Endometrial microvascular endothelial cells (primary cell): ENCODE data around the gene ARHGDIB. TPM values are rescaled to one million over a fixed set of nuclear protein-coding genes. Genes with fewer than 3 reads are reported as not detected.

Experiments
- in situ Hi-C: cut with HindIII; loops from 2 replicates; pipeline ENCODE4 v1.10.0; 2017; ENCODE audit warnings: low sequenced_read_pairs, low pct_unique_long_range_greater_than_20kb; ENCODE audit errors: inconsistent ontology term
- total RNA-seq: library from RNA; depleted of rRNA; stranded (reverse); fragments of >200 nt; gene quantifications from one replicate; pipeline ENCODE4 v1.2.3, GENCODE V29; 2015; ENCODE audit errors: inconsistent ontology term

The ARHGDIB gene
- total RNA-seq, 1 donor from 2014 or later = 580 TPM

DNA sequence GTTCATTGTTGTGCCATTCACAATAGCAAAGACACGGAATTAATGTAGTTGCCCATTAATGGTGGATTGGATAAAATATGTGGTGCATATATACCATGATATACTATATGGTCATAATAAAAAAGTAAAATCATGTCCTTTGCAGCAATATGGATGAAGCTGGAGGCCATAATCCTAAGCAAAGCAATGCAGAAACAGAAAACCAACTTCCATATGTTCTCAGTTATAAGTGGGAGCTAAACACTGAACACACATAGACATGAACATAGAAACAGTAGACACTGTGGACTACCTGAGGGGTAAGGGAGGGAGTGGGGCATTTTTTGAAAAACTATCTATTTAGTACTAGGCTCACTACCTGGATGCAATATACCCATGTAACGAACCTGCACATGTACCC lies 20.0 kb downstream of the ARHGDIB start:
- in situ Hi-C loops = no loop called here

DNA sequence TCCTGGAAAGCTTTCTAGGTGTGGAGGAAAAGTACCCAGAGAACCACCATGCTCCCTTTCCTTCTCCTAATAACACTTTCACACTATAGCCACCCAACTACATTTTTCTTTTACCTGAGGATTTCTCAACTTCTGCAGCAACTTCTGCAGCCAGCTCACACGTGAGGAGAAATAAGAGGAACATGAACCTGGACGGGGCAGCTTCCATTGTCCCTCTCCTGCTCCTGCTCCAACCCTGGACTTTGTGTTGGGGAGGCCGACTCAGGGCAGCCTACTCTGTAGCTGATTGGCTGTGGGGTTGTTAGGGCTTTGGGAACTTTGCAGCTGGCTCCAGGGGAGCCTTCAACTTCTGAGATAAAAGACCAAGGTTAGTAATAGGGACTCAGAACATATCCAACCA lies 23.1 kb downstream of the ARHGDIB start, which contains the start of gene ERP27:
ERP27 (minus strand) TSS at position 237 of the 400 bp plus-strand sequence; CDS start at position 208, 29 bp downstream.
- in situ Hi-C loops = no loop called here

DNA sequence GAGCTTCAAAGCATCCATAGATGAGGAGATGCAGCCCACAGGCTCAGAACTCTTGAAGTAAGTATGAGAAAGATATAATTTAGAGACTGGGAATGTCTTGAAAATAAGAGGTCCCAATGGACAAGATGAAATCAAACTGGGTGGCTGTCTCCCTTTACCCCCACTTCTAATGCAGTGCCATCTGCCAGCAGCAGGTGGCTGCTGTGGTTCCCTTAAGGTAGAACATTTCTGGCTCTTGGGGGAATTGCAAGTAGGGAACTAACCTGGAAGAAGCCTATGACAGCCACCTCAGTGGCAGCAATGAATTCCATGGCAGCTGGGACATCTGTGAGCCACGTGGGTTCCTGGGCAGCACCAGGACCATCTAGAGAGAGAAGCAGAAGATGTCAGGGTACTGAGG lies 23.7 kb downstream of the ARHGDIB start:
- in situ Hi-C loops = no loop called here

DNA sequence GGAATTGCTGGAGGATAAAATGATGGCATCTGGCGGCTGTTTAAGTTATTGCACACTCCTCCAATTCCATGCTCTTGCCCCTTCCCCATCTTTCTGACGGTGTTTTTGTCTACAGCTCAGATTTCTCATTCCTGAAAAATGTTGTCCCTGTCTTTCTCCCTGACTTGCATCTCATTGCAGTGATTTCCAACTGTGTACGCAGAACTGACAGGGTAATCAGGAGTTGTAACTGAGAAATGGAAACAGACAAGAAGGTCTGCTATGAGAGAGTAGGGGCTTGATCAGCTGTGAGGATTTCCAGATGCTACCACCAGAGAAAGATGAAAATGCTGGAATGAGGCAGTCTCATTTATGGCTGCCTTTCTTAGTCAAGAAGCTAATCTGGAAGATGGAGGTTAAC lies 24.4 kb downstream of the ARHGDIB start:
- in situ Hi-C loops = no loop called here

DNA sequence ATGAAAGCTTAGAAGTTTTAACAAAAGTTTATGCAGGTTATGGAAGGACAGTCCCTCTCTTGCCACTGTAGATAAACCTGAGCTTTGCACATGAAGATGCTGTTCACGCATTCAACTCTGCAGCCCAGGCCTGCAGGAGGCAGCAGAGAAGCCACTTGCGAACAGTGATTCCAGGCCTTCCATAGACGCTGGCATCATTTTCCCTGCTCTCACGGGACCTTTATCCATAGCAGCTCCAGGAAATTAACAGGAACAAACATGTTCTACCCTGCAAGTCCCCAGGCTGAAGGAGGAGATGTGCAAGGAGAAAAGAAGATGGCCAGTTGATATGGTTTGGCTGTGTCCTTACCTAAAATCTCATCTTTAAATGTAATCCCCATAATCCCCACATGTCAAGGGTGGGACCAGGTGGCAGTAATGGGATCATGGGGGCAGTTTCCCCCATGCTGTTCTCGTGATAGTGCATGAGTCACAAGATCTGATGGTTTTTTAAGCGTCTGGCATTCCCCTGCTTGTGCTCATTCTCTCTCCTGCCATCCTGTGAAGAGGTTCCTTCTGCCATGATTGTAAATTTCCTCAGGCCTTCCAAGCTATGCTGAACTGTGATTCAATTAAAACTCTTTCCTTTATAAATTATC lies 25.1 kb downstream of the ARHGDIB start:
- in situ Hi-C loops = no loop called here

DNA sequence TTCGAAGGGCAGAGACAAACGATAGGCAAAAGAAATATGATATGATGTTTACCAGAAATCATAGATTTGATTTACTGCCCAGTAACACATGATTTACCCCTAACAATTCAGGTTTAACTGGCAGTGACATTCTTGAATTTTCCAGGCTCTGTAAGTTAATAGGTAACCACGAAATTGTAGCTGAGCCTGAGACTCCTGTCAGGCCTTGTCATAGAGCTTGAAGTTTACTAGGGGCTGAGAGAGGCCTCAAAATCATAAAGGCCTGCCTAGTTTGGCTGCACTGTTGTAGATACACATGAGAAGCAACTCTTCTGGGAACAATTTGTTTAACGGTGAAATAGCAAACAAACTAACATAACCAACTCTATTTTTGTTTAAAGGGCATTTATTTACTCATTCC lies 26.4 kb downstream of the ARHGDIB start:
- in situ Hi-C loops = no loop called here

DNA sequence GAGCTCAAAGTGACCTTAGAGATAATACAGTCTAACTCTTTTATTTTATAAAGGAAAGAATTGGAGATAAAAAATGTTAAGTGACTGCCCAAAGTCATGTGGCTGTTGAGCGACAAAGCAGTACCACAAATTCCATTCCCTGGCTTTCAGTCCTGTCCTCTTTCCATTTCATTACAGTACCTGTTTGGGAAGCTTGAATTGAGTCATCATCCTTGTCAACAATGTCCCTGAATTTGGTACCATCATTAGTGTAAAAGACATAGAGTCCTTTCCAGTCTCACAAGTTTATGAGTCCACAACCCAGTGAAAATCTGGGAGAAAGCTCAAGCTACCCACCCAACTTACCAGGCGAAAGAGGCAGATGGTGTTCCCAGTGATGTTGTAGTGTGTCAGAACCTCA lies 26.9 kb downstream of the ARHGDIB start:
- in situ Hi-C loops = no loop called here

DNA sequence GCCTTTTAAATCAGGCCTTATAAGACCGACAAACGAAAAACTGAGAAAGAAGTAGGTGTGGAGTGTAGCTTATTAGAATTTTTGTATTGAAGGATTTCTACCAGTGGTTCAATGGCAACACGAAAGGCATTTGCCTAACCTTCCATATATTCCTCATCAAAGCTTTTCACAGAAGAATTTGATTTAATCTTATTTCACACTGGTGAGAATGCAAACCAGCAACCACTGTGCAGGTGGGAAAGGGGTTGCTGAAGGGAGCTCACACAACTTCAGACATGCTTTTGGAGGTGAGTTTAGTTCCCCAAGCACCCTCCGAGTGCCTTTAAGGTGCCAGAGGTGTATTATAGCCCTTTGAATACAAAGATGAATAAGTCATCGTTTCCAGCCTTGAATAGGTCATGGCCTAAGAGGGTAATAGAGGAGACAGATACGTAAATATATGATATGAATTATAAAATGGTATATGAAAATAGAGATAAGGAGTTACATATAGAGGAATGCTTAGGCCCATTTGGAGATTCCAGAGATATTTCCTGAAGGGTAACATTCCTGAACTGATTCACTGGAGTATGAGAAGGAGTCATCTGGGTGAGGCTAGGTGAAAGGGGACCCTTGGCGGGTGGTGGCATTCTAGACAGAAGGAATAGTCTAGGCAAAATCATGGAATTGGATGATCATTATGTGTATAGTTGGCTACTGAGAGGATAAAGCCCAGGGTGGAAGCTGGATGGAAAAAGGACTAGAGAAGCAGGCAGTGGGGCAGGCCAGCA lies 29.4 kb downstream of the ARHGDIB start:
- in situ Hi-C loops = no loop called here

DNA sequence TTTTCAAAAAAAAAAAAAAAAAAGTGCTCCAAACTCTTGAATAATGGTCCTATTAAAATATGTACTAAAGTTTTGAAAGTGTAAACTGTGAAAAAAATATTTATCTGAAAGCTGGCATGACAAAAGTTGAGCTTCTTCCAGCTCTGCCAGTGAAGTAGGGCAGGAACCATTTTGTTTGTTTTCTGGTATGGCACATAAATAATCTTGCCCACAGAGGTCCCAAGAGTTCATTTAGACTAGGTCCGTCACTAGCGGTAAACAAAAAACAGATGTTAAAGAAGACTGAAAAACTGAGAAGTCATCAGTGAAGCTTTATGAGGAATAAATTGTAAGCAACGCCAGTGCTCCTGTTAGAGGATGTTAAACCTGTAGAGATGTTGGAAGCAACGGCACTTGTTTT lies 30.0 kb downstream of the ARHGDIB start:
- in situ Hi-C loops = no loop called here

DNA sequence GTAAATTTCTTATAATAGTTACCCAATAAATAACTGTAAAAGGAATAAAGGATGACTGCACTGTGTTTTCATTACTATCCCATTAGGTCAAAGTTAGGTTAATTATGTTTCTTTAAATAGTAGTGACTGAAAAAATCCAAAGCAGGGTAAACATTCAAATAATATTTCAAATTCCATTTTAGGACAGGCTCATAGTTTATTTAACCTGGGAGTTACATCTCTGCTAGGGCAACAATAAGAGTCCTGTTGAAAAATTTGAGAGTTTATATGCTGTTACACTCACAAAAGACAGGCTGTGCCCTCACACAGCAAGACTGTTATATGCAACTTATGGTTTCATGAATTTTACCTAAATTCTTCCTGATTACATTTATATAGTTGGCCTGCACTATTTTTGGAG lies 31.1 kb downstream of the ARHGDIB start:
- in situ Hi-C loops = no loop called here

DNA sequence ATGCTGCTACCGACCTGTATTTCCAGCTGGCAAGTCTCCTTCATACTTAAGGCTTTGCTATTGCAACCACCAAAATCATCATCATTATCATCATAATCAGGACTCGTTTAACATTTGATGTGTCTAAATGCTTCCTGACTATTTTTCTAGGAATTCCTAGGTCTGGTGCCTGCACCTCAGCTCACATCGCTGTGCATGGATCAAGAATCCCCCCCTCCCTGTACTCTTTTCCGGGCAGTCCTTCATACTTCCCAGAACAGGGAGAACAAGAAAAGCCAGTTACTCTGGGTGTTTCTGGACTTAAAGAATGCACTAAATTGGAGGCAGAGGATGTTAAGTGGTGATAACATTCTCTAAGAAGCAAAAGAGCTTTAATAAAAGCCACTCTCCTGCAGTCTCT lies 32.5 kb downstream of the ARHGDIB start:
- in situ Hi-C loops = no loop called here

DNA sequence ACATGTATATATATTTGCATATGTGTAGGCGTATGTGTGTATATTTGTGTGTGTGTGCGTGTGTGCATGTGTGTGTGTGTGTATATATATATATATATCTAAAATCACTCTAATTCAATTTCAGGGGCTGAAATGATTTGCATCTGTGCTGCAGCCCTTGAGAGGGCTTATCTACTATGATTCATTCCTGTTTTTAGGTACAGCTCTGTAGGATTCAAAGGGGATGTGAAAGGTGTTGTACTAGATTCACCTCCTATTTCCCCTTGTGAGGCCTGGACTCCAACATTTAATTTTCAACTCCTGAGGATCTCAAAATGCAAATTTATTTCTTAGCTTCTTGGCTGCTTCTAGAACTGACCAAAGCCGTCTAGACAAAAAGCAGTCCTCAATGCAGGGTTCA lies 34.1 kb downstream of the ARHGDIB start:
- in situ Hi-C loops = no loop called here

DNA sequence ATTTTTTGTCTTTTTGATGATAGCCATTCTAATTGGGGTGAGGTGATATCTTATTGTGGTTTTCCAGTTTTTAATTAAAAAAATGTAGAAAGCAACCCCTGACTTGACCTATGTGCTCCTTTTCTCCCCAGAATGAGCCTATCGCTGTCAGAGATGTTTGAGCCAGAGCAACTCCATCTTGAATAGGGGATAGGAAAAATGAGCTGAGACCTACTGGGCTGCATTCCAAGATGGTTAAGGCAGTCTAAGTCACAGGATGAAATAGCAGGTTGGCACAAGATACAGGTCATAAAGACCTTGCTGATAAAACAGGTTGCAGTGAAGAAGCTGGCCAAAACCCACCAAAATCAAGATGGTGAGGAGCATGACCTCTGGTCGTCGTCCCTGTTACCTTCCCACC lies 36.9 kb downstream of the ARHGDIB start:
- in situ Hi-C loops = no loop called here

DNA sequence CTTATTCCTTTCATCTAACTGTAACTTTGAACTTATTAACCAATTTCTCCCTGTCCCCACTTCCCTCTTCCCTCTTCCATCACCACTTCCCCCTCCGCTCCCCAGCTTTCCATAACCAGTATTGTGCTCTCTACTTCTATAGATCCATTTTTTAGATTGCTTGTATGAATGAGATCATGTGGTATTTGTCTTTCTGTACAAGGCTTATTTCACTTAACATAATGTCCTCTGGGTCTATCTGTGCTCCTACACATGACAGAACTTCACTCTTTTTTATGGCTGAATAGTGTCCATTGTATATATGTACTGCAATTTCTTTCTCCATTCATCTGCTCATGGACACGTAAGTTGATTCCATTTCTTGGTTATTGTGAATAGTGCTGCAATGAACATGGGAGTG lies 37.5 kb downstream of the ARHGDIB start:
- in situ Hi-C loops = no loop called here

DNA sequence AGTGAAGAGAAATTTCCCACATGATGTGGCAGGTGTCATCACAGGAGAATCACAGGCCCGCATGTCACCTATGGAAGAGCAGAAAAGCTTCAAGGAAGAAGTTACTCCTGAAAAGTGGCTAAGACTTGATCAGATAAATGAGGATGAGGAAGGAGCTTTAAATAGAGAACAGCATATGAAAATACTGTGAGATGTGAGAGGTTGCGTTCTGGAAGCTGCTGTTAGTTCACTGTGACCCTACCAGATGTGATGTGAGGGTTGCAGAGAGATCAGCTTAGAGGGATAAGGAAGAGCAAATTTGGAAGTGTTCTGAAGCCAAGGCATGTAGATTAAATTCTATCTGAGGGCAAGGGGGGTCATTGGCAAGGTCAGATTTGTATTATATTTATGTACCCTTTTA lies 40.2 kb downstream of the ARHGDIB start:
- in situ Hi-C loops = no loop called here

DNA sequence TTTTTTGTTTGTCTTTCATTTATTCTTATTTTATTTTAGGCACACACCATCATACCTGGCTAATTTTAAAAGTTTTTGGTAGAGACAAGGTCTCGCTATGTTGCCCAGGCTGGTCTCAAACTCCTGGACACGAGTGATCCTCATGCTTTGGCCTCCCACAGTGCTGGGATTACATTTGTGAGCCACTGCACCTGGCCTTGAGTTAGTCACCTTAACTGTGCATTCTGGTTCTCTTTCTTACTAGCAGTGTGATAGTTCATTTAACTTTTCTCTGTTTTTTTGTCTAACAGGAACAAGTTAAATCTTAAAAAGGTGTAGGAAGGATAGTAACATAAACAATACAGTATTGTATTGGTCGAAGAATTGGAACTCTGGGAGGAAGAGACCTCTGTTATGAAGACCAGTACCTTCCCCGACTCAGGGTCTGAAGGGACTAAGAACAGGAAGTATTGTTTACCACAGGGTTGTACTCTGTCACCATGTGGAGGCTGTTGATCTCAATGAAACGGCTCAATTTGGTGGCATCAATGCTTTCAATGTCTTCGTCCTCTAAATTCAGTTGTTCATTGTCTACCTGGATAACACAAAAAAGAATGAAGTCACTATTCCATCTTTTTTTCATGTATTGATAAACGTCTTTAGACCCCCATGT lies 40.8 kb downstream of the ARHGDIB start:
- in situ Hi-C loops = no loop called here

DNA sequence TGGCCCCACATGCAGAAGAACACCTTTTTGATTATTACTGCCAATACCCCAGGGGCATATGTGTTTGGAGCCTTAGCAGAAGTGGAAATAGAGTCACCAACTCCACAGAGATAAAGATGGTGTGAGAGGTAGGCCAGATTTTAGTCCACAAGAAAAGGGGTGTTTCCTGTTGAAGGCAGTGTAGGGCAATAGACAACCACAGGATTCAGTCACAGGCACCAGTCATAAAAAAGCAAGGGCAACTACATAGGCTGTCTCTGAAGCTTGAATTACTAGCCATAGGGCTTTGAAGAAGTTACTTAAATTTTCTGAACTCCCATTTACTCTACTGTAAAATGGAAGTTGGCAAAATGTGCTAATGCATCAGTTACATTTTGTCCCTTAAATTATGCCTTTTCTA lies 41.9 kb downstream of the ARHGDIB start:
- in situ Hi-C loops = no loop called here

DNA sequence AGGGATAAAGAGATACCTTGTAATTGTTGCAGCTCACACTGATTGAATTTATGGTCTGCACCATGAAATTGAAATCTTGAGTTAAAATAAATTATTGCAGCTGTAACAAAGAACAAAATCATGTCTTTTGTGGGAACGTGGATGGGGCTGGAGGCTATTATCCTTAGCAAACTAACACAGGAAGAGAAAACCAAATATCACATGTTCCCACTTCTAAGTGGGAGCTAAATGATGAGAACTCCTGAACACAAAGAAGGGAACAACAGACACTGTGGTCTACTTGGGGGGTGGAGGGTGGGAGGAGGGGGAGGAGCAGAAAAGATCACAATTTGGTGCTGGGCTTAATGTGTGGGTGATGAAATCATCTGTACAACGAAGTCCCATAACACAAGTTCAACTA lies 45.7 kb downstream of the ARHGDIB start:
- in situ Hi-C loops = no loop called here

DNA sequence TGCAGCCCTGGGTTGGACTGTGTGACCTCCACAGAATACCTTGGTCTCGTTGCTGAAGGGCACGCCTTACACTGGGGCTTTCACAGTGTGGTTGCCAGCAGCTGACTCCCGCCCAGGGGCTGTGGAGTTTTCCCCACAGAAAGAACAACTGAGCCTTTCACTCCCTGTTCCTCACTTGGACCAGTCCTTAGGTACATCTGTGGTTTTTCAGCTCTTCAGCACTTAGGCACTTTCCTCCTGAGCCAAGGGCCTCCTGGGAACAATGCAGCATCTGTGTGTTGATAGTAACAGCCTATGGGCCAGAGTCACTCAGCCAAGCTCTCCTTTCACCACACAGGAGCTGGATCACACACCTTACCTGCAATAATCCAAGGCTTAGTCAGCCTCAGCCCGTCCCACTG lies 48.0 kb downstream of the ARHGDIB start:
- in situ Hi-C loops = no loop called here

DNA sequence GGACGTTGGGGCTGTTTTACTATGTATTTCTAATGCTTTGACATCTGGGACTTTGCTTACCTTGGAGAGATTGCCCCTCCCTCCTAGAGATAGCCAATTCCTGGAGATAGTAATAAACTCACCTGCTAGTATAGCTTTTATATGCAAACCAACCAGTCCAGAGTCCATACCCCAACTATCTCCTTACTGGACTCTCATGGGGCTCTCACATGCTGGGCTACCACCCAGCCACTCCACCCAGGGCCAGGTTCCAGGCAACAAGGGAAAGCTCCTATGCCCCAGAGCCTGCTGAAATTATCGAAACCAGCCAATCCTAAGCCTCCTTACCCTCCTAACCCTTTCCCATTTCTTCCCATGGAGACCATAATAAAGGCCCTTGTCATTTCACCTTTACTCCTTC lies 50.3 kb downstream of the ARHGDIB start:
- in situ Hi-C loops = no loop called here
